Endothelial cell of umbilical vein (primary cell): ENCODE data around the gene SEMA7A. TPM values are rescaled to one million over a fixed set of nuclear protein-coding genes. Genes with fewer than 3 reads are reported as not detected.

ENCODE experiments used
- microRNA-seq: library from miRNA; unstranded; fragments of <30 nt; microRNA quantifications from one replicate; pipeline ENCODE4 v1.2.0, GENCODE V29; 2021; ENCODE audit warnings: borderline number of aligned reads, borderline replicate concordance
- polyA plus RNA-seq, 4 experiments: library from polyadenylated mRNA; depleted of rRNA in 3 of 4; stranded (reverse) in 3 of 4; unstranded in 1 of 4; fragments of >200 nt; gene quantifications; 2 replicates each; pipeline versions ENCODE4 v1.2.1 to v1.2.3, GENCODE V29; 2011 to 2012; ENCODE audit warnings: missing spikeins in 1 of 4
- small RNA-seq: library from RNA; depleted of rRNA; stranded (forward); fragments of <200 nt; gene quantifications from one replicate; pipeline ENCODE3, GENCODE V24; 2012; ENCODE audit warnings: low replicate concordance, low read depth; ENCODE audit not compliant: insufficient read depth, insufficient read length
- total RNA-seq: library from RNA; stranded (reverse); gene quantifications from 2 replicates; pipeline ENCODE4 v1.2.3, GENCODE V29; 2021

SEMA7A gene
- total and polyA plus RNA-seq, 2 donors (not counting 3 experiments of a cell fraction or from before 2014, with no cell fraction given), result 1.7 to 2.0 TPM

Small RNA genes within 50 kb of the gene (microRNA-seq; reads per million reads assigned to microRNA genes)
- not detected for gene MIR6881

Small RNA genes within 50 kb of the gene (small RNA-seq; reads per million reads assigned to genes)
- not detected for gene MIR6881

Other genes starting within 250 kb of the SEMA7A start
- gene STRA6, start 231.2 kb downstream of the SEMA7A start, total RNA-seq, result not detected in 2 replicates
- gene STRA6, start 231.2 kb downstream of the SEMA7A start, polyA plus RNA-seq, result not detected in 2 replicates
- gene CCDC33, start 197.6 kb downstream of the SEMA7A start, total RNA-seq, result not detected in 2 replicates
- not detected in 2 replicates for gene CCDC33, start 197.6 kb downstream of the SEMA7A start, polyA plus RNA-seq
- gene CYP11A1, start 66.3 kb downstream of the SEMA7A start, total RNA-seq, result not detected in 2 replicates
- gene CYP11A1, start 66.3 kb downstream of the SEMA7A start, polyA plus RNA-seq, result 0.08 TPM in 1 of 2 replicates, not detected in the other
- gene UBL7, start 27.2 kb upstream of the SEMA7A start, total RNA-seq, result 31.9 and 32.8 TPM in 2 replicates
- 90.4 and 109 TPM in 2 replicates for gene UBL7, start 27.2 kb upstream of the SEMA7A start, polyA plus RNA-seq
- gene ARID3B, start 107.3 kb upstream of the SEMA7A start, total RNA-seq, result 9.5 and 10.0 TPM in 2 replicates
- 6.2 and 7.0 TPM in 2 replicates for gene ARID3B, start 107.3 kb upstream of the SEMA7A start, polyA plus RNA-seq
- 69.2 and 75.5 TPM in 2 replicates for gene CLK3, start 181.9 kb upstream of the SEMA7A start, total RNA-seq
- 97.9 and 121 TPM in 2 replicates for gene CLK3, start 181.9 kb upstream of the SEMA7A start, polyA plus RNA-seq